Activated CD8-positive, alpha-beta memory T cell treated with anti-CD3 and anti-CD28 coated beads, Interleukin-2, amount 50 U/mL, for 24 hours (primary cell): Measurements from ENCODE around the gene FHIT.

ENCODE experiments used
- DNase-seq: peaks from one replicate; pipeline ENCODE4 v3.0.0-alpha.2; 2020; ENCODE audit errors: extremely low read depth

The FHIT gene

DNA sequence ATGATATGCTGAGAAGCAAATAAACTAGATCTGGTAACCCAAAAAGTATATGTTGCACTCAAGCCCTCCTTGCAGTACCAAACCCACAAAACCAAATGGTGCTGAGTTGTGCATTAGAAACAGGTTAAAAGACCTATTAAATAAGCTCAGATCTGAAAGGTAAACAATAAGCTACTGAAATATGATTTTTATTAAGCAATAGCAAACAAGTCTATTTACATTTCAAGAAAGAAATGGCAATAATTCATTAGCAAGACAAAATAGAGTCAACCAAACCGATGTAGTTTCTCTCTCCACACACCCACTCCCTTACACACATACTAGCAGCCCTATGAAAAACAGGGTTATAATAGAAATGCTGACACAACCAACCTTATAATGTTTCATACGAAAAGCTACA, 760.3 kb downstream of the FHIT start:
- no peak for DNase-seq

DNA sequence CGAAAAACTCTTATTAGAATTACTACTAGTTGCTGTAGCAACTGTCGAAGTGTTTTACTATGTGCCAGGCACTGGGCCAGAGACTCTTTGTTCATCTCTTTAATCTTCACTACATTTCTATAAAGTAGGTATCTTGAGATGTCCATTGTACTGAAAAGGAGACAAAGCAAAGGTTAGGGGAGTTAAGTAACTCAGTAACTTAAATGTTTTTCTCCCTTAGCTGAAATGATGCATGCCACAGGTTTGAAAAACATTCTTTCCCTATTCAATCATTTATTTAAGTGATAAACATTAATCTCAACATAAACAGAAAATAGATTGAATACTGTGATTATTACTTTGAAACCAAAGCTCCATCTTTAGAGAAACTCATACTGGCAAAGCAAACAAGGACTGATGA, 776.2 kb downstream of the FHIT start:
- no peak for DNase-seq

DNA sequence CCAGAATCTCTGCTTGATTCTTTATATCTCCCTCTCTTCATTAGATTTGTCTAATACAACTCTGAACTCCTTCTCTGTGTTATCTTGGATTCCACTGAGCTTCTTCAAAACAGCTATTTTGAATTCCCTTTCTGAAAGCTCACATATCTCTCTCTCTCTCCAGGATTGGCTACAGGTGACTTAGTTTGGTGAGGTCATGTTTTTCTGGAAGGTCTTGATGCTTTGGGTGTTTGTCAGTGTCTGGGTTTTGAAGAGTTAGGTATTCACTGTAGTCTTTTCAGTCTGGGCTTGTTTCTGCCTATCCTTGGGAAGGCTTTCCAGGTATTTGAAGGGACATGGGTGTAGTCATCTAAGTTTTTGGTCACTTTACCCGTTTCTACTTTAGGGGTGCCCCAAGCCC, 781.8 kb downstream of the FHIT start:
- no peak for DNase-seq

DNA sequence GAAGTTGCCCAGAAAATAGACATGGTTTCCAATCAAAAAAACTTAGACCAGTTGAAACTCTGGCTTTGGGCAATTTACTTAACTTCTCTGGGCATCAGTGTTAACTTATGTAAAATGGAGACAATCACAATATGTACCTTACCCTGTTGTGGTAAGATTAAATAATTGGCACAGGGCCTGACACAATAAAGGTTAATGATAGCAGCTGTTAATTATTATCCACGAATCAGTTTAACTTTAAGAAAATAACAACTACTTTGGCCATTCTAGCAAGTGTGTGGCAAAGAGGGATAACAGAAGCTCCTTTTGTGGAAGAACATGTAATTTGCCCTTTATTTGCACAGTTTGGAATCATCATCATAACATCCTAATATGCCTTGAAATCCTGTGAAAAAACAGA, 787.6 kb downstream of the FHIT start:
- no peak for DNase-seq

DNA sequence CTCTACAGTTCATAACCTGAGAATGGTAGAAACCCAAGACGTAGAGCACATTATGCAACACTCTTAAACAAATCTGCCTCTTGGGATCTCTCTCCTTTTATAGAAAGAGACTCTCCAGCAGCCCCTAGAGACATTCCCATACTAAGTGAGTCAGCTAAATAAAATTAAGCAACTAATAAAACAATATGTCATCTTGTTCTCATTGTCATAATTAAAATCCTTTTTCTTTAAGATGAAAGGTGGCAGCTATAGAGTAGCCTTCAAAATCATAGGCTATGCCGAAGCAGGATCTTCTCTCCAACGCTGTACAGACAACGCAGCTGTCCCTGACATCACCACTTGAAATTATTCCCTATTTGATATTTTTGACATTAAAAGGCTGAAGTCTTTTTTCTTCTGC, 790.0 kb downstream of the FHIT start:
- DNase-seq: no peak

DNA sequence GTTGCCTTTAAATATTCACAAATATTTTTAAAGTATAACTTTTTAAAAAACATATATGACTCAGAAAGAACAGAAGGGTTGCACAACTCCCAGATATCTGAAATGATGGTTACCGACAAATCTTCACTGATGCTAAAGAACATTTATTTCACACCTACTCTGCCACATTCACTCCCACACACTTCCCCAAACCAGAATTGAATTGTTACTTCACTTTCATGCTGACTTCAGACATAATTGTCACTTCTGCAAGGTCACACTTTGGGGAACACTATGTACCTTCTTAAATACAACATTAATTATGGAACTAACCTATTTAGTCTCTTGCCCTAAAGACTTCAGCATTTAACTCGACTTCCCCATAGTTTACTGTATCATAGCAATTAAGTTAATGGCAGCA, 795.1 kb downstream of the FHIT start:
- no peak for DNase-seq

DNA sequence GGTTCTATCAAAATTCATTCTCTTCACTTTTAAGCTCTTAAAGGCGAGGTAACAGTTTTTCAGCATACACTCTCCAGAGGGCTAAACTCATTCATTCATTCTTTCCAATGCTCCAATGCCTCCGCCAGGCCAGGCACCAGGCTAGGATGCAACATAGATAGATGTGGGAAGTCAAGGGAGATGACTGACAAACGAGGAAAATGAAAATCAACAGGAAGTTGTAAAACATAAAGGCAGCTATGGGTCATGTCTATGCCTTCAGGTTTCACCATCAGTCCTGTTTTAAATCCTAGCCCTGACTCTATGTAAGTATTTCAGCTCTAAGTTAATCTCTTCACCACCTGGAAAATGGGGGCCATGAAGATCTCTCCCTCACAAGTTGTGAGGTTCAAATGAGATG, 797.9 kb downstream of the FHIT start:
- DNase-seq: no peak

DNA sequence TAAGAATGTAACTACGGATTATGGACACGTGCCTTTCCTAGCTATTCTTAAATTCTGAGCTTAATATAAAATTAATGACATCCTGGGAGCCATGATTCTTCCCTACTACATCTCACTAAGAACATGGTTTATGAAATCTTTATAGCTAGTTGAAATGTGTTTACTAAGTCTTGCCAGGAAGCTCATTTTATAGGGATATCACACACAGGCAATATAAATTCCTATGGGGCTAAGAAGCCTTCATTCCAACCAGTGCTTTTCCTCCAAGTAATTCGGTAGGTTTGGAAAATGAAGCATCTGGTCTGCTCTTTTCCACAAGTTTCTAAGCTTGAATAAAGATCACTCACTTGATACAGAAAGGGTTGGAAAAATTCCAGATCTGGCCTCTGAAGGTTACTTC, 802.6 kb downstream of the FHIT start:
- DNase-seq: no peak

DNA sequence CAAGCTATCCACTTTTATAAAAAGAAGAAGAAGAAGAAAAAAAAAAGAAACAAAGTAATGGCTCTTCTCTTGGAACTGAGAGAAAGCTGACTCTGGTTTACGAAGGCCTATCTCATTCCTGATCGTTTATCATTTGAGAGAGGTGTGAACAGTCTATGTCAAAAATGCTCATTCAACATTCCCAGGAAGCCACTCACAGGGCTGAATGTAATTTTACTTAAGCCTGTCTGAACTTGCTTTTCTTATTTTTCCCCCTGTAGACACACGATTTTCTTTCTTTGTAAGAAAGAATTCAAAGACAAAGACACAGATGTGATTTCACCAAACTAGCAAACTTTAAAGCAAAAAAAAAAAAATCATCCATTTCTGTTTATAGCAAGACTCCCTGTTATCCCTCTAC, 805.8 kb downstream of the FHIT start:
- DNase-seq: no peak

DNA sequence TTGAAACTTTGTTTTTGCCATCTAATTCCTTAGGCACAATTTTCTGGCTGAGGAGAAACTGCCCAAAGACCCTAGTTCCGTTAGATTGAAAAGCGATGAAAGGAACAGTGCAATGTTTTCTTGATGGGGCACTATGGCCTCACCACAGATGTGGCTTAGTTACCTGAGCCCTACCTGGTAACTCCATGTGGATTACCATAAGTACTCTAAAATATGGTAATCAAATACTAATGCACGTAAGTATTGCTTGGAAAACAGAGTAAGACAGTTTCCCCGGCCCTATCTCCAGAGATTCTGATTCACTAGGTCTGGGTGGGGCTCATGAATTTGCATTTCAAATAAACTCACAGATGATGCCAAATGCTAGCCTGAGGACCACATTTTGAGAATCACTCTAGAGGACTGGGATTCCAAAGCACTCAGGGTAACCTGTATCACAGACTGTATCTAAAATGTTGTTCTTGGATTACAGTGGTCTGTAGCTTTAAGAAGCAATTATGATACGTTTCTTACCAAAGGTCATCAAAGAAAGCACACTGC, 806.3 kb downstream of the FHIT start:
- no peak for DNase-seq

DNA sequence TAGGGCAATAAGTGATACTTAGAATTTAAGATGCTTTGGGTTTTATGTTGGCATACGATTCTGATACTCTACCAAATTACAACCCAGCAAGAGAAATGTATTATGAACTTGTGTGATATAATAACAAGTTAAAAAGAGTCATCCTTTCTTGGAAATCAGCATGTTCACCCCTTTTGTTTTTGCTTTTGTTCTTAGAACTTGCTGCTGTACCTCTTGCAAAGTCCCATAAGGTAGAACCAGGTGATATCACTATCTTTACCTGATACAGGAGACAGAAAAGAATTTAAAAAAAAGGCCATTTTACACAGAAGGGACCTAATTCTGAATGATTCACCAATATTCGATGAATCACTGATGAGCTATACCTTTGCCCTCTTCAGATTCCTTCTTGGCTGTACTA, 810.4 kb downstream of the FHIT start:
- DNase-seq: no peak

DNA sequence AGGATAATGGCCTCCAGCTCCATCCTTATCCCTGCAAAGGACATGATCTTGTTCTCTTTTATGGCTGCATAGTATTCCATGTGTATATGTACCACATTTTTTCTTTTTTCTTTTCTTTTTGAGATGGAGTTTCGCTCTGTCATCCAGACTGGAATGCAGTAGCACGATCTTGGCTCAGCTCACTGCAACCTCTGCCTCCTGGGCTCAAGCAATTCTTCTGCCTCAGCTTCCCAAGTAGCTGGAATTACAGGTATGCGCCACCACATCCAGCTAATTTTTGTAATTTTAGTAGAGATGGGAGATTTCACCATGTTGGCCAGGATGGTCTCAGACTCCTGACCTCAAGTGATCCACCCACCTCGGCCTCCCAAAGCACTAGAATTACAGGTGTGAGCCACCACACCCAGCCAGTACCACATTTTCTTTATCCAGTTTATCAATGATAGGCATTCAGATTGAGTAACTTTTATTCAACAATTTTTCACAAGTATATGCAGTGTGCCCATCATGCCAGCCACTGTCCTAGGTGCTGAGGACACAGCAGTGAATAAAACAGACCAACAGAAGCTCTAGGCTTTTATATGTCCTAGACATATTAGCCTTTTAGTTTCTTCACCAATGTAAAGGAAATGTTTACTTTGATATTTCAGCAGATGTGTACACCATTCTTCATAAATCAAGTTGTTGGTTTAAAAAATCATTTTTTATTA, 815.2 kb downstream of the FHIT start:
- DNase-seq: no peak

DNA sequence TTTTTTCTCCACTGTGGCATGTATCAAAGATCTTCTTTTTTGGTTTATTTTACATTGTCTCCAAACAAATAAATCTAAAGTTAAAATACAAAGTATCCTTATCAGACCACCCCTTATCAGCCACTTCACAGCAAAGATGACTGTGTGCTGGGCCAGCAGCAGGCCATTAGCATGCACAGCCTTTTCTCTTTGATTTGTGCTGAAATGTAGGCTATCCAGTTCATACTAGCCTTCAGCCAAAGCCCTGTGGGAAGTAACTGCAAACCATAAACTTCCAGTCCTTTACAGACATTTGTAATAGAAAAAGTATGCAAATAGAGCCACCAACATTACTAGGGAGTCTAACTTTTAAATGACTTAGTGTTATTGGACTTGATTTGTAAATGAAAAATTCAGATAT, 816.3 kb downstream of the FHIT start:
- DNase-seq: no peak

DNA sequence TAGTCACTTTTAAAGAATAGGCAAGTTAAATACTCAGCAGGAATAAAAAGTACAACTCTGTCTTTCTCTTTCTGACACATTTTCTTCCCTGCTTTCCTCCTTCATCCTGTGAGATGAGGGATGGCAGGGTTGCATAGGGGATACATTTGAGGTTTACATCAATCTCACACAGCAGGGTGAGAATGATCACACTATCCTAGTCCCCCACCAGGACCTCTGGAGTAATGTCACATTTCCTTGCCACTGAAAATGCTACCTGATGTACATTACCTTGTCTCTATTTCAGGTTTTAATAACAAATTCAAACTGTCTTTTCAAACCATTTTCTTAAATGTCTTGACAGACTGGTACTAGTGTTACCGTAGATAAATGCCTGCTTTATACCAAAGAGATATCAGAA, 816.9 kb downstream of the FHIT start:
- no peak for DNase-seq

DNA sequence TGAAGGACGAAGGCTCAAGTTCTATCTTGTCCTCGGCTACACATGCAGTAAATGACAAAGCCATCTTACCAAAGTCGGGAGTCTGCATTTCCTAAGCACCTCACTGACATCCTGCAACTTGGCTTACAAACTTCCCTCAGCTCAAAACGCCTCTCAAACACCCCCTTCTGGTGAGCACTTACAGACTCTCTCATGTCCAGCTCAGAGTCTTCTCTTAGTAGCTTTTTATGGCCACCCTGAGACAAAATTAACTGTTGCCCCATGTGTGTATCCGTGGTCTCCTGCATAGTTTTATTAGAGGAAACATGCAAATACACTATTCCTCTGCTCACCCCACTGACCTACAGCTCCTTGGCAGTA, 819.7 kb downstream of the FHIT start:
- no peak for DNase-seq

DNA sequence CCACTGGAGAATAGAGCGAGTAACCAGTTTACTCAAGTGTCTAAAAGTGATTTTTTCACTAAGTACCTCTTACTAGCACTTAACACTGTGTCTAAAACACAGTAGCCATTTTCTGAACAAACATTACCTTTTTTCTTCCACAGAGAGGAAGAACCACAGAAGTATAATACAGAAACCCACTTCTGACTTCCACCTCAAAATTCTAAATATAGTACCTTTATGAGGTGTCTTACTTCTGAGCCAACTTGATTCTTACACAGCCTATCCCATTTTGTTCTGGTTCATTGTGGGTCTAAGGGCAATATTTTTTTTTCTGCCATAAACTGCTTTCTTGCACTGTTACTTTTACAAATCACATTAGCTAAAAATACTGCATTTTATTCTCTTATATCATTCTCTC, 821.0 kb downstream of the FHIT start:
- no peak for DNase-seq

DNA sequence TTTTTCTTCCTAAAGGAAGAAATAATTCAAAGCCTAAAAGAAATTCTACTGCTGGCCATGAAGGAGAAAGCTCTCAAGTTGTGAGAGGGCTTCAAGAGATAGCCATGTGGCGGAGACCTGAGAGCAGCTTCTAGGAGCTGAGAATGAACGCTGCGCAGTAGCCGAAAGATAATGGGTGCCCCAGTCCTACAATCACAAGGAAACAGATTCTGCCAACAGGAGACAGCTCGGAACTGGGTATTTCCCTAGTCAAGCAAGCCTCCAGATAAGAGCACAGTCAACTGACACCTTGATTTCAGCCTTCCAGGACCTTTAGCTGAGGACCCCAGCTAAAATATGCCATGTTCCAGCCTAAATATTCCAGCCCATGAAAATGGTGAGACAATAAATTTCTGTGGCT, 824.1 kb downstream of the FHIT start:
- no peak for DNase-seq

DNA sequence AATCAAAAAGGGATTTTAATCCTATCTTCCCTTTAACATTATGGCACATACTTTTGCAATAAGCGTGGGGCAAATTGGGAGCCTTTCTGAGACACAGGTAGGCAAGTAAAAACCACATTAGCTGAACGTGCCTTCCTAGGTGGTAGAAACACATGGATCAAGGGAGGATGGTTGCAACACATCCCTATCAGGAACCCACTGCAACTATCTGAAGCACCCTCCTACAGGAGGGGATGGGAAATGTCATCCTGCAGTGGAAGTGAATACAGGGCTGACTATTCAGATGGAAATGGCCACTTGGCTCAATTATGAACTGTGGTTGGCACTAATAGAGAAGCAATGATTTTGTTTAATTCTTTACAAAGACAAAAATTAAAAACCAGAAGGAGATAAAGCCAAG, 826.3 kb downstream of the FHIT start:
- DNase-seq: no peak

DNA sequence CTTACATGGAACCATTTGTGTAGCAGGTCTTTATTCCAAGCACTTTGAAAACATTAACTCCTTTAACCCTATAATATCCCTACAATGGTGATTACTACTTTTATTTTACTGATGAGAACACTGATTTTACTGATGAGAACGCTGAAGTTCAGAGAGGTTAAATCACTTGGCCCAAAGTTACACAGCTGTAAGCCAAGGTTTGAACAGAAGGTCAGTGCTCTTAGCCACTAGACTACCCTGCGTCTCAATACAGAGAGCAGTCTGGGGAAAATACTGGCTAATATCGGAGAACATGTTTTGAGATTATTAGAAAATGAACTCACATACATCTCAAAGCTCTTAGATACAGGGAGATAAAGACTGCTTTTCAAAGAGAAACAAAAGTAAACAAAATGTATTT, 827.2 kb downstream of the FHIT start:
- DNase-seq: no peak

DNA sequence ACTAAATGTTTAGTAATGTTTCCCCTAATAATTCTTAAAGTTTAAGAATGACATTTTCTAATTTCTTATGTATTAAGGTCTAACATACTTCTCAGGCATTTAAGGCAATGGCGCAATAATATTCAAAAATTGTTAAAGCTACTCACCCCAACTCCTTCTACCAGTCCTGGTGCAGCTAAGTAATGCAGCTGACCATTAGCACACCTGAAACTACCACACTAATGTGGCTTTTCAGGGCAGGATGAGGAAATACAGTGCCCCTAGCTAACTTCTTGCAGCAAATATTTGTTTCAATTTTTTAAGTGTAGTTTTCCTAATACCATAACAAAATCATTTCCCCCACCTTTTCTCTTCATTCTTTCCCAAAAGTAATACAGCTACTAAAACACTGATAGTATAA, 827.7 kb downstream of the FHIT start:
- DNase-seq: no peak

DNA sequence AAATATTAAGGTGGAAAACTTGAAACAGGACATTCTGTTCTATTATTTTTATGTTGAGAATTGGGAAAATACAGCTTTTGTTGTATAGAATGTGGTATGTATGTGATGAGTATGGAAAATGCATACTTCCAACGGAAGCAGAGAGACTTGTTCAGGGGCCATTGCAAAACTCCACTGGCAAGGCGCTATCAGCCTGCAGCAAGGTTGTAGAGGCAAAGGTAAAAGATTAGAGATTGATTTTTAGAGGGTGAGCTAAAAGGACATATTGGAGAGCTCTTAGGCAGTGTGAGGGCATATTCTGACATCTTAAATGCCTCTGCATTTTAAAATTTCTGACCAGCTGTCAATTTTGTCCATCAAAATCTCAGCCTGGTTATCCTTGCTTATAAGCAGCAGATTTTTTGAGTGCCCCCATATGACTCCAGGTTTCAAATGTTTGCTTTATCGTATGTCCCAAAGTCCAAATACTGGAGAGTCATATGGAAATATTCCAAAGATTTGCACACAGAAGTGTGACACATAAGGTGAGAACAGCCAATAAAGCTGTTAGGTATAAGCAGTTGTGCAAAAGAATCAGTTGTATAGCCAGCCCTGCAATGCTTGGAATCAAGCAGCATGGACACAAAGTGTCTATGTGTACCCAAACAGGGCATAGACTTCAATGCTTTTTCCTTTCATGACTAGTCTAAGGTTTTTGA, 829.4 kb downstream of the FHIT start:
- no peak for DNase-seq

DNA sequence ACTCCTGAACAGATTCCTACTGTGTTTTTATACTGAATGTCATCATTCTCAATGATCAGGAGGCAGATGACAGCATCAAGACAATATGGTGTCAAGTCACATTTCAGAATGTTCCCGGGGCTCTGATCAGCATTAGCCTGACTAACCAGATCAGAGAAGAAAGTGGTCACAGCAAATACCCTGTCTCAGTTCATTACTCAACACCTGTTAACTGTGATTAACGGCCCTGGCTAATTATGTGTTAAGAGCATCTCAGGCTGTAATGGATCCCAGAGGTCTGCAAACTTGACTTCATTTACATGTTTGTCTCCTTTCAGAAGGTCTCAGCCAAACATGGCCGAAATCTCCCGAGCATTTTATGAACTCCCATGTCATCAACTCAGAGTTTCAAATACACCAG, 833.7 kb downstream of the FHIT start:
- no peak for DNase-seq

DNA sequence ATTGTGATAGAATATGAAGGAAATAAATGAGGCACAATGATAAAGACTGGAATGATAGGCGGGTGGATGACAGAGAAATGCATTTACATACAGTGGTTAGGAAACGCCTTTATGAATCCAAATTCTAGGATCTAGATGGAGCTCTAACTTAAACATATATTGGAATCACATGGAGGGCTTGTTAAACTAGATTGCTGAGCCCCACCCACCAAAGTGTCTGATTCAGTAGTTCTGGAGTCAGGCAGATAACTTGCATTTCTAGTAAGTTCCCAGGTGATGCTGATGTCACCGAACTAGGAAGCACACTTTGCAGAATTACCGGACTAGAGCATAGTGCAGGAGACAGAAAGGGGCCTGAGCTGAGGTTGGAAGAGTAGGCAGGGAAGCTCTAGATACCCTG, 837.2 kb downstream of the FHIT start:
- no peak for DNase-seq

DNA sequence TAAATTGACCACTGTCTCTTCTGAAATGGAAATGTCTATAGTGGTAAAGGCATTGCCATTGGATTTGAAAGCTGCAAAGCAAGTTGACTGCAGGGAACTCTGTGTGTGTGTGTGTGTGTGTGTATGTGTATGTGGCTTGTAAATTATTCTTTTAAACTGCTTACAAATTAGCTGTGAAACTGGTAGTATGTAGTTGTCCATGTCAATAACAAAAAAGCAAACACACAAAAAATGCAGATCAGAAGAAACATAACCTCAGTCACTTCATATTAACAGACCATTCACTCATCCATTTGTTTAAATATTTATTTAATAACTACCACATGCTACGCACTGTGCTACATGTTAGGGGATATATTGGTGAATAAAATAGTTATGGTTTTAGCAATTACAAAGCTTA, 837.7 kb downstream of the FHIT start:
- DNase-seq: no peak
